ENCODE measurements around the gene MT4. TPM values are rescaled to one million over a fixed set of nuclear protein-coding genes. Genes with fewer than 3 reads are reported as not detected.

MT4 gene
- total and polyA plus RNA-seq, 8 donors = not detected

DNA sequence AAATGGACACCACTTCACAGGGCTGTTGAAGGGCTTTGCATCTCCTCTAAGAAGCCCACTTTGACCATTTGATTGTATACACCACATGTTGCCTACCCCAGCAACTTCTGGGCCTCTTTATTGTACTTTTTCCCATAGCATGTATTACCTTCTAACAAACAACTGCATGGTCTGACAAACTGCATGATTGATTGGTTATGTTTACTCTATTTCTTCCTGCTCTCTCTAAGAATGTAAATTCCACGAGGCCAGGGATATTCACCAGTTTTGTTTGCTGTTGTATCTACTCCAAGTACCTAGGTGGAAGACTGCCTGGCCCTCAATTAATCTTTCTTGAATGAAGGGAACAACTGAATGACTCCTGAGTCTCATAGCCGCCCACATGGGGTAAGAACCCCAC, 22.8 kb upstream of the MT4 start:
- Histone ChIP-seq H3K36me3 (no peaks in the 10 kb centered on the region), H3K27me3 (peaks cover 0 to 6% (median 0%) of the 10 kb centered on the region in 3 donors), H3K27ac (no peak overlapping the region), H3K9me3 (no peaks in the 10 kb centered on the region), H3K4me3 (no peak overlapping the region), H3K4me1 (peaks cover 0 to under 1% (median 0%) of the 10 kb centered on the region in 4 donors)
- no peak for DNase-seq
- no peak for TF ChIP-seq EP300 (IDR thresholded peaks at IDR 0.05)
- no peak for TF ChIP-seq POLR2AphosphoS5 (IDR thresholded peaks at IDR 0.05)
- no peak for TF ChIP-seq POLR2A (IDR thresholded peaks at IDR 0.05)
- TF ChIP-seq, protein P1, sequence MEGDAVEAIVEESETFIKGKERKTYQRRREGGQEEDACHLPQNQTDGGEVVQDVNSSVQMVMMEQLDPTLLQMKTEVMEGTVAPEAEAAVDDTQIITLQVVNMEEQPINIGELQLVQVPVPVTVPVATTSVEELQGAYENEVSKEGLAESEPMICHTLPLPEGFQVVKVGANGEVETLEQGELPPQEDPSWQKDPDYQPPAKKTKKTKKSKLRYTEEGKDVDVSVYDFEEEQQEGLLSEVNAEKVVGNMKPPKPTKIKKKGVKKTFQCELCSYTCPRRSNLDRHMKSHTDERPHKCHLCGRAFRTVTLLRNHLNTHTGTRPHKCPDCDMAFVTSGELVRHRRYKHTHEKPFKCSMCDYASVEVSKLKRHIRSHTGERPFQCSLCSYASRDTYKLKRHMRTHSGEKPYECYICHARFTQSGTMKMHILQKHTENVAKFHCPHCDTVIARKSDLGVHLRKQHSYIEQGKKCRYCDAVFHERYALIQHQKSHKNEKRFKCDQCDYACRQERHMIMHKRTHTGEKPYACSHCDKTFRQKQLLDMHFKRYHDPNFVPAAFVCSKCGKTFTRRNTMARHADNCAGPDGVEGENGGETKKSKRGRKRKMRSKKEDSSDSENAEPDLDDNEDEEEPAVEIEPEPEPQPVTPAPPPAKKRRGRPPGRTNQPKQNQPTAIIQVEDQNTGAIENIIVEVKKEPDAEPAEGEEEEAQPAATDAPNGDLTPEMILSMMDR (IDR thresholded peaks at IDR 0.05) = no peak
- 6 to 53% (median 8%) methylated on average over 2 of the region's 2 CpGs for WGBS, 5 donors
- intact Hi-C loops (cut with DNase I; ENCODE audit: low total_unique reads) = no loop called here

DNA sequence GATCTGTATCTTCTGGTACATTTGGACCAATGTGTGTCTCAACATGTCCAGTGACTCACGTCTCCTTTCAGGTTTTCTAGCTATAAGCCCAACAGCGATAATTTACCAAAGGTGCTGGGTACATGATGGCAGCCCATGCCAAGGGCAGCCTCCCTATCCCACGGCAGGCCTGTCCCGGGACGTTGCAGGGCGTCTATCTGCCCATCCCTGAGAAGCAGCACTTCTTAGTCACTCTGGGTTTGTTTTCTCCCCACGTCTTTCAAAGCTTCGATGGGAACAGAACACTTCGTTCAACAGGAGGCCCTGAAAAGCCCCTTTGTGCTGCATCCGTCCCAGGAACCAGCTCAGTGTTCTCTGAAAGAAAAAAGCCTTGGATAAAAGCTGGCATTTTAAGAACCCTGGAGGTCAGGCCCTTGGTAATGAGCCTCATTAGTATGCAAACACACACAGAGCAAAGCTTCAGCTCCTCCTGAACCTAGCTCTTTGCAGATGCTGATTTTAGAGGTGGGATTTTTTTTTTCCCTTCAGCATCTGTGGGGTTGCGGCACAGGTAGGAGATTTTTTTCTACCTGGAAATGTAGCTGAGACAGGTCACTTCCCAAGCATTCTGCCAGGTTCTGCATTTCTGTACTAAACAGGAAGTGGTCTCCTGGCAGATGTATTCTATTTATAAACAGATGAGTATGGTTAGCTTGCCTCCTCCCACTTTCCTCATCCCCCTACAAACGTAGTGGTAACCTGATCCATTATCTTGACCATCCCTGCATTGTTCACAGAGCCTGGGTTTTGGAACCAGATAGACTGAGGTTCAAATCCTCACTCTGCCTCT, 17.5 kb upstream of the MT4 start:
- no peak overlapping the region for H3K4me3 ChIP-seq
- H3K9me3 ChIP-seq = no peaks in the 10 kb centered on the region
- H3K36me3 ChIP-seq = no peaks in the 10 kb centered on the region
- intact Hi-C loops (cut with DNase I; ENCODE audit: low total_unique reads) = no loop called here
- H3K27me3 ChIP-seq = peaks cover 0 to 6% (median 0%) of the 10 kb centered on the region in 3 donors
- peak in 1 of 2 donors; percentile 37 for DNase-seq
- 29 to 45% (median 33%) methylated on average over 12 of the region's 12 CpGs for WGBS, 5 donors
- no peak overlapping the region for H3K27ac ChIP-seq
- TF ChIP-seq, protein P1 (IDR thresholded peaks at IDR 0.05) = no peak
- TF ChIP-seq EP300 (IDR thresholded peaks at IDR 0.05) = no peak
- peaks cover 0 to 14% (median 7%) of the 10 kb centered on the region in 4 donors for H3K4me1 ChIP-seq

DNA sequence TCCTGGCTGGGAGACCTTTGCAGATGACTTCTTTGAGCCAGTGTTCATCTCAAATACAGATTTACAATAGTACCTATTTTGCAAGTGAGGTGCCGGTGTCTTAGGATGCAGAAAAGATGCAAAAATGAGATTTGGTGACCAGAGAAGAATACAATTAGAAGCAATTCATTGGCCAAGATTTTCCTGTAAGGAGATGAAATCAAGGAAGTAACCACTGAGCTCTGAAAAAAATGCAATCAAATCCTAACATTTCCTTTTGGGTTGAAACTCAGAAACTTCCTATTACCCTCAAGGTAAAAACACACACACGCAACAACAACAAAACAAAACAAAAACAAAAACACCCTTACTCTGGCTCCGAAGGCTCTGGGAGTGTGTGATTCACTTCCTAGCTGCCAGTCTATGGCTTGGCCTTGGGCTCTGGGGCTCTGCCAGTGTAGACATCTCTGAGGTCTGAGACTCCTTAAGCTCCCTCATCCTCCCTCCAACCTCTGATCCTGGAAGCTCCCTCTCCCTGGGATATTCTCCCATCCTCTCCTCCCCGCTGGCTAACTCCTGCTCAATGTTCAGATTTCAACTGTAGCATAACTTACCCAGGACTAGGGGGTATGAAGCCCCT, 16.8 kb upstream of the MT4 start:
- H3K4me1 ChIP-seq = peaks cover 0 to 14% (median 9%) of the 10 kb centered on the region in 4 donors
- 80 to 89% (median 82%) methylated on average over 4 of the region's 4 CpGs for WGBS, 5 donors
- no peaks in the 10 kb centered on the region for H3K36me3 ChIP-seq
- peaks cover 0 to 2% (median 0%) of the 10 kb centered on the region in 3 donors for H3K27me3 ChIP-seq
- no peak for DNase-seq
- no peaks in the 10 kb centered on the region for H3K9me3 ChIP-seq
- intact Hi-C loops (cut with DNase I; ENCODE audit: low total_unique reads) = no loop called here
- H3K27ac ChIP-seq = no peak overlapping the region
- no peak for TF ChIP-seq POLR2A (IDR thresholded peaks at IDR 0.05)
- no peak for TF ChIP-seq POLR2AphosphoS5 (IDR thresholded peaks at IDR 0.05)
- H3K4me3 ChIP-seq = no peak overlapping the region

DNA sequence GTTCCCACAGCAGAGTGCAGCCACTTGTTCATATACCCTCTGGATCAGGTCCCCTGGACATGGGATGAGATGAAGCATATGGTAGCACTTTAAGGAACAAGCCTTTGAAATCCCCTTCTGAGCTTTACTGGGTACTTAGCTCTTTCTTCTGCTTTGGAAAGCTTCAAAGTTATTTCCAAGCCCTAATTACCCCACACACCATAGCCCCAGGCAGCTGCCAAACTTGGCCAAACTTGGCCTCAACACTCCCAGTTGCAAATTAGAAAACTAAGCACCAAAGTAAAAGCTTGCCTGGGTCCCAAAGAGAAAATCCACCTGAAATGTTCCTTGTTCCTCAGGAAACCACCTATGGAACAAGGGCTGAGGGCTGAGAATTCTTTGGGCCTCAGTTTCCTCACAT, 15.7 kb upstream of the MT4 start:
- no peak overlapping the region for H3K27ac ChIP-seq
- no peak for DNase-seq
- H3K36me3 ChIP-seq = no peaks in the 10 kb centered on the region
- H3K27me3 ChIP-seq = peaks cover 0 to 4% (median 0%) of the 10 kb centered on the region in 3 donors
- TF ChIP-seq POLR2AphosphoS5 (IDR thresholded peaks at IDR 0.05) = no peak
- TF ChIP-seq POLR2A (IDR thresholded peaks at IDR 0.05) = no peak
- TF ChIP-seq, protein P1 (IDR thresholded peaks at IDR 0.05) = no peak
- TF ChIP-seq EP300 (IDR thresholded peaks at IDR 0.05) = no peak
- no peak overlapping the region for H3K4me3 ChIP-seq
- no peaks in the 10 kb centered on the region for H3K9me3 ChIP-seq
- peaks cover 0 to 14% (median 9%) of the 10 kb centered on the region in 4 donors for H3K4me1 ChIP-seq
- intact Hi-C loops (cut with DNase I; ENCODE audit: low total_unique reads) = no loop called here

Measured in stomach (tissue), 9 donors.